H1 (cell line): ENCODE results near the gene DDX5. TPM values are rescaled to one million over a fixed set of nuclear protein-coding genes. Genes with fewer than 3 reads are reported as not detected.

Source experiments
- HDAC2 ChIP-seq, 2 experiments: fragments of 300-600 bp in 1 of 2; sonication (generic) in 1 of 2; IDR thresholded peaks; 2 replicates each; pipeline ENCODE4 v1.6.1; 2011 to 2012; ENCODE audit warnings: low read depth in 2 of 2, low read length in 2 of 2, mild to moderate bottlenecking in 2 of 2, moderate library complexity in 2 of 2, borderline replicate concordance in 1 of 2, inconsistent platforms in 1 of 2
- MAFK ChIP-seq: IDR thresholded peaks from 2 replicates; pipeline ENCODE4 v1.6.1; 2012; ENCODE audit warnings: low read depth, mild to moderate bottlenecking, improper control_type of control experiment, low read length
- POU5F1 ChIP-seq: IDR thresholded peaks from 2 replicates; pipeline ENCODE4 v1.6.1; 2011; ENCODE audit warnings: low read depth, mild to moderate bottlenecking, low read length, moderate library complexity
- RAD21 ChIP-seq, 2 experiments: IDR thresholded peaks in 1 of 2; conservative IDR thresholded peaks in 1 of 2; 2 replicates each; pipeline ENCODE4 v1.6.1; 2011; ENCODE audit warnings: low read depth in 2 of 2, low read length in 2 of 2, improper control_type of control experiment in 1 of 2, inconsistent platforms in 1 of 2, mild to moderate bottlenecking in 1 of 2, moderate library complexity in 1 of 2
- RXRA ChIP-seq: IDR thresholded peaks from 2 replicates; pipeline ENCODE4 v1.6.1; 2011; ENCODE audit warnings: low read depth, mild to moderate bottlenecking, low read length, moderate library complexity; ENCODE audit not compliant: insufficient read depth
- SAP30 ChIP-seq: fragments of 300-600 bp; sonication (generic); IDR thresholded peaks from 2 replicates; pipeline ENCODE4 v1.7.1; 2012; ENCODE audit warnings: low read length, moderate library complexity, mild to moderate bottlenecking, inconsistent platforms; ENCODE audit not compliant: insufficient read depth, insufficient replicate concordance
- SIRT6 ChIP-seq: IDR thresholded peaks from one replicate; pipeline ENCODE4 v1.7.1; 2012; ENCODE audit warnings: low read length, inconsistent platforms
- polyA plus RNA-seq, 7 experiments: library from polyadenylated mRNA; depleted of rRNA in 3 of 7; stranded (reverse) in 5 of 7; unstranded in 2 of 7; fragments of >200 nt in 5 of 7; fragments of 200-250 nt in 2 of 7; gene quantifications; 1 replicate in 5 of 7; 2 replicates in 1 of 7; 4 replicates in 1 of 7; pipeline versions ENCODE4 v1.2.1 to v1.2.3, GENCODE V29; 2011 to 2013; ENCODE audit warnings: missing spikeins in 2 of 7, mixed read lengths in 2 of 7
- total RNA-seq: library from RNA; stranded (reverse); fragmentation: NEBNext Ultra II Directional; extraction: Animal tissue kit (Norgen Biotek cat#: 25700); gene quantifications from 2 replicates; pipeline ENCODE4 v1.2.1, GENCODE V29; 2021

Gene DDX5
- total and polyA plus RNA-seq, 2 of the 8 experiments (the other 6 are each of a cell fraction or from before 2014, with no cell fraction given), result 572 to 591 TPM

DNA sequence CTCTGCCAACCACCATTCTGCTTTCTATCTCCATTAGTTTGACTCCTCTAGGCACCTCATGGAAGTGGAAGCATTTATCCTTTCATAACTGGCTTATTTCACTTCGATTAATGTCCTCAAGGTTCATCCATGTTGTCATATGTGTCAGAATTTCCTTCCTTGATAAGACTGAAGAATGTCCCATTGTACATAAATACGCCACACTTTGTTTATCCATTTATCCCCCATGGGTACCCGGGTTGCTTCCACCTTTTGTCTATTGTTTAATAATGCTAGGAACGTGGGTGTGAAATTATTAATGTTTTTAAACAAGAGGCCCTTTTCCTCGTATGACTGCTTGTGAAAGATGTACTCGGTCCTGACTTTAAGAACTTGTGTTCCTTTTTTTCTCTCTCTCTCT, 44.3 kb downstream of the DDX5 start (continued):
- TF ChIP-seq RAD21 (IDR thresholded peaks at IDR 0.05 in 1 of 2, conservative IDR thresholded peaks at IDR 0.05 in 1 of 2; ENCODE audit: low read depth in 2 of 2, low read length in 2 of 2), result no peak
- no peak for TF ChIP-seq RXRA
- TF ChIP-seq MAFK, result no peak
- no peak for TF ChIP-seq HDAC2 (IDR thresholded peaks at IDR 0.05; ENCODE audit: borderline replicate concordance in 1 of 2, low read depth in 2 of 2, low read length in 2 of 2)
- no peak for TF ChIP-seq POU5F1
- no peak for TF ChIP-seq SIRT6
- TF ChIP-seq SAP30, result no peak
